HepG2 (cell line): Measurements from ENCODE around the gene RARA. TPM values are rescaled to one million over a fixed set of nuclear protein-coding genes. Genes with fewer than 3 reads are reported as not detected.

ENCODE experiments used
- FOXK2 ChIP-seq: fragments of 450-650 bp; IDR thresholded peaks from 2 replicates; pipeline ENCODE4 v1.6.1; 2016
- GATAD2A ChIP-seq: IDR thresholded peaks from 2 replicates; pipeline ENCODE4 v1.6.1; 2016
- IRF2 ChIP-seq: IDR thresholded peaks from 2 replicates; pipeline ENCODE4 v1.6.1; 2018; ENCODE audit warnings: missing genetic modification reagents, missing compliant biosample characterization
- IRX3 ChIP-seq: sonication (generic); formaldehyde crosslinking; IDR thresholded peaks from 2 replicates; pipeline ENCODE4 v1.8.1; 2023; ENCODE audit warnings: mild to moderate bottlenecking, low read depth, missing genetic modification reagents, borderline replicate concordance
- JUNB ChIP-seq: sonication (generic); formaldehyde crosslinking; IDR thresholded peaks from 2 replicates; pipeline ENCODE4 v1.8.0; 2022; ENCODE audit warnings: missing genetic modification reagents, mild to moderate bottlenecking, borderline replicate concordance
- KLF16 ChIP-seq, 2 experiments: sonication (generic) in 1 of 2; formaldehyde crosslinking in 1 of 2; IDR thresholded peaks; 2 replicates each; pipeline versions ENCODE4 v1.6.1 to v1.8.0; 2016 to 2023; ENCODE audit warnings: missing genetic modification reagents in 2 of 2, missing compliant biosample characterization in 1 of 2
- MED13 ChIP-seq: sonication (generic); formaldehyde crosslinking; IDR thresholded peaks from 2 replicates; pipeline ENCODE4 v1.5.0; 2020; ENCODE audit warnings: missing genetic modification reagents
- NFE2 ChIP-seq: sonication (generic); formaldehyde crosslinking; IDR thresholded peaks from 2 replicates; pipeline ENCODE4 v1.4.0; 2020; ENCODE audit warnings: missing genetic modification reagents
- NONO ChIP-seq, 2 experiments: fragments of 450-650 bp in 1 of 2; sonication (generic) in 1 of 2; formaldehyde crosslinking in 1 of 2; IDR thresholded peaks in 1 of 2; conservative IDR thresholded peaks in 1 of 2; 2 replicates each; pipeline versions ENCODE4 v1.6.1 to v1.8.0; 2017 to 2022; ENCODE audit warnings: mild to moderate bottlenecking in 1 of 2, missing genetic modification reagents in 1 of 2, moderate library complexity in 1 of 2
- NR1H2 ChIP-seq: sonication (generic); formaldehyde crosslinking; IDR thresholded peaks from 2 replicates; pipeline ENCODE4 v1.8.1; 2022; ENCODE audit warnings: low read depth, missing genetic modification reagents, borderline replicate concordance
- PLRG1 ChIP-seq: fragments of 450-650 bp; conservative IDR thresholded peaks from 2 replicates; pipeline ENCODE4 v1.6.1; 2016
- PPARG ChIP-seq: conservative IDR thresholded peaks from 2 replicates; pipeline ENCODE4 v1.6.1; 2016; ENCODE audit warnings: missing biosample characterization, missing genetic modification reagents
- SKI ChIP-seq: fragments of 450-650 bp; IDR thresholded peaks from one replicate; pipeline ENCODE4 v1.6.1; 2018; ENCODE audit warnings: mild to moderate bottlenecking; ENCODE audit not compliant: partially characterized antibody
- SMYD3 ChIP-seq: sonication (generic); formaldehyde crosslinking; IDR thresholded peaks from 2 replicates; pipeline ENCODE4 v1.8.1; 2023; ENCODE audit warnings: mild to moderate bottlenecking, missing genetic modification reagents
- TCF7L2 ChIP-seq: IDR thresholded peaks from 2 replicates; pipeline ENCODE4 v1.6.1; 2011; ENCODE audit warnings: mild to moderate bottlenecking, low read depth, low read length, moderate library complexity
- ZEB1 ChIP-seq: IDR thresholded peaks from 2 replicates; pipeline ENCODE4 v1.6.1; 2012; ENCODE audit warnings: mild to moderate bottlenecking, low read depth, inconsistent platforms; ENCODE audit not compliant: insufficient replicate concordance
- ZNF746 ChIP-seq: sonication (generic); formaldehyde crosslinking; IDR thresholded peaks from 2 replicates; pipeline ENCODE4 v1.8.0; 2022; ENCODE audit warnings: mild to moderate bottlenecking, missing genetic modification reagents
- ZNF773 ChIP-seq: sonication (generic); formaldehyde crosslinking; IDR thresholded peaks from 2 replicates; pipeline ENCODE4 v1.4.0; 2020; ENCODE audit warnings: missing genetic modification reagents, borderline replicate concordance
- ZNF83 ChIP-seq: sonication (generic); formaldehyde crosslinking; IDR thresholded peaks from 2 replicates; pipeline ENCODE4 v1.4.0; 2020; ENCODE audit warnings: missing genetic modification reagents, mild to moderate bottlenecking, borderline replicate concordance
- ZNF878 ChIP-seq: sonication (generic); formaldehyde crosslinking; IDR thresholded peaks from 2 replicates; pipeline ENCODE4 v1.8.1; 2023; ENCODE audit warnings: mild to moderate bottlenecking, missing genetic modification reagents, moderate library complexity
- ZSCAN25 ChIP-seq: sonication (generic); formaldehyde crosslinking; IDR thresholded peaks from 2 replicates; pipeline ENCODE4 v1.8.0; 2022; ENCODE audit warnings: mild to moderate bottlenecking, missing genetic modification reagents
- polyA plus RNA-seq, 8 experiments: library from polyadenylated mRNA; depleted of rRNA in 3 of 8; stranded (reverse) in 7 of 8; unstranded in 1 of 8; fragments of >200 nt; fragmentation: Illumina TruSeq in 4 of 8; extraction: Trizol in 4 of 8; gene quantifications; 2 replicates each; pipeline versions ENCODE4 v1.2.1 to v1.2.3, GENCODE V29; 2011 to 2016; ENCODE audit warnings: low read depth in 4 of 8, missing spikeins in 1 of 8, mixed read lengths in 1 of 8; ENCODE audit not compliant: insufficient read depth in 1 of 8
- total RNA-seq, 5 experiments: library from RNA; depleted of rRNA; stranded (reverse); fragments of >200 nt; fragmentation: Illumina TruSeq; extraction: Trizol; gene quantifications; 2 replicates each; pipeline ENCODE4 v1.2.3, GENCODE V29; 2016; ENCODE audit warnings: low read depth in 1 of 5
- TF ChIP-seq, protein P1 (sequence below): sonication (generic); formaldehyde crosslinking; conservative IDR thresholded peaks from 2 replicates; pipeline ENCODE4 v1.4.0; 2020; ENCODE audit warnings: mild to moderate bottlenecking, missing genetic modification reagents, moderate library complexity
- TF ChIP-seq, protein P2 (sequence below): sonication (generic); formaldehyde crosslinking; IDR thresholded peaks from 2 replicates; pipeline ENCODE4 v1.4.0; 2020; ENCODE audit warnings: mild to moderate bottlenecking, missing genetic modification reagents
- TF ChIP-seq, protein P3 (sequence below): sonication (generic); formaldehyde crosslinking; IDR thresholded peaks from 2 replicates; pipeline ENCODE4 v1.4.0; 2020; ENCODE audit warnings: missing genetic modification reagents, borderline replicate concordance

Gene RARA
- total and polyA plus RNA-seq, 2 of the 13 experiments (the other 11 are each of a cell fraction or from before 2014, with no cell fraction given): 6.4 to 8.6 TPM

- TF ChIP-seq, protein P1, sequence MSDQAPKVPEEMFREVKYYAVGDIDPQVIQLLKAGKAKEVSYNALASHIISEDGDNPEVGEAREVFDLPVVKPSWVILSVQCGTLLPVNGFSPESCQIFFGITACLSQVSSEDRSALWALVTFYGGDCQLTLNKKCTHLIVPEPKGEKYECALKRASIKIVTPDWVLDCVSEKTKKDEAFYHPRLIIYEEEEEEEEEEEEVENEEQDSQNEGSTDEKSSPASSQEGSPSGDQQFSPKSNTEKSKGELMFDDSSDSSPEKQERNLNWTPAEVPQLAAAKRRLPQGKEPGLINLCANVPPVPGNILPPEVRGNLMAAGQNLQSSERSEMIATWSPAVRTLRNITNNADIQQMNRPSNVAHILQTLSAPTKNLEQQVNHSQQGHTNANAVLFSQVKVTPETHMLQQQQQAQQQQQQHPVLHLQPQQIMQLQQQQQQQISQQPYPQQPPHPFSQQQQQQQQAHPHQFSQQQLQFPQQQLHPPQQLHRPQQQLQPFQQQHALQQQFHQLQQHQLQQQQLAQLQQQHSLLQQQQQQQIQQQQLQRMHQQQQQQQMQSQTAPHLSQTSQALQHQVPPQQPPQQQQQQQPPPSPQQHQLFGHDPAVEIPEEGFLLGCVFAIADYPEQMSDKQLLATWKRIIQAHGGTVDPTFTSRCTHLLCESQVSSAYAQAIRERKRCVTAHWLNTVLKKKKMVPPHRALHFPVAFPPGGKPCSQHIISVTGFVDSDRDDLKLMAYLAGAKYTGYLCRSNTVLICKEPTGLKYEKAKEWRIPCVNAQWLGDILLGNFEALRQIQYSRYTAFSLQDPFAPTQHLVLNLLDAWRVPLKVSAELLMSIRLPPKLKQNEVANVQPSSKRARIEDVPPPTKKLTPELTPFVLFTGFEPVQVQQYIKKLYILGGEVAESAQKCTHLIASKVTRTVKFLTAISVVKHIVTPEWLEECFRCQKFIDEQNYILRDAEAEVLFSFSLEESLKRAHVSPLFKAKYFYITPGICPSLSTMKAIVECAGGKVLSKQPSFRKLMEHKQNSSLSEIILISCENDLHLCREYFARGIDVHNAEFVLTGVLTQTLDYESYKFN (CRISPR knock-in tag): no peak
- TF ChIP-seq SKI (no peak), NONO (IDR thresholded peaks at IDR 0.05) (no peak), NONO (CRISPR knock-in tag; conservative IDR thresholded peaks at IDR 0.05) (no peak), PPARG (no peak), SMYD3 (CRISPR knock-in tag) (no peak), IRF2 (CRISPR knock-in tag) (no peak), GATAD2A (no peak), IRX3 (no peak), MED13 (no peak), NFE2 (CRISPR knock-in tag) (no peak), KLF16 (CRISPR knock-in tag; IDR thresholded peaks at IDR 0.05) (no peak), ZEB1 (no peak), ZNF746 (CRISPR knock-in tag) (0 out of 2 replicates have a peak, but pooled peaks have one; percentile 9), ZNF878 (CRISPR knock-in tag) (no peak), ZNF773 (CRISPR knock-in tag) (no peak), ZSCAN25 (CRISPR knock-in tag) (no peak), FOXK2 (no peak), PLRG1 (no peak), JUNB (CRISPR knock-in tag) (no peak), TCF7L2 (no peak), NR1H2 (no peak), ZNF83 (CRISPR knock-in tag) (no peak)
- TF ChIP-seq, protein P2, sequence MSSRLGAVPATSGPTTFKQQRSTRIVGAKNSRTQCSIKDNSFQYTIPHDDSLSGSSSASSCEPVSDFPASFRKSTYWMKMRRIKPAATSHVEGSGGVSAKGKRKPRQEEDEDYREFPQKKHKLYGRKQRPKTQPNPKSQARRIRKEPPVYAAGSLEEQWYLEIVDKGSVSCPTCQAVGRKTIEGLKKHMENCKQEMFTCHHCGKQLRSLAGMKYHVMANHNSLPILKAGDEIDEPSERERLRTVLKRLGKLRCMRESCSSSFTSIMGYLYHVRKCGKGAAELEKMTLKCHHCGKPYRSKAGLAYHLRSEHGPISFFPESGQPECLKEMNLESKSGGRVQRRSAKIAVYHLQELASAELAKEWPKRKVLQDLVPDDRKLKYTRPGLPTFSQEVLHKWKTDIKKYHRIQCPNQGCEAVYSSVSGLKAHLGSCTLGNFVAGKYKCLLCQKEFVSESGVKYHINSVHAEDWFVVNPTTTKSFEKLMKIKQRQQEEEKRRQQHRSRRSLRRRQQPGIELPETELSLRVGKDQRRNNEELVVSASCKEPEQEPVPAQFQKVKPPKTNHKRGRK (CRISPR knock-in tag): no peak
- TF ChIP-seq, protein P3, sequence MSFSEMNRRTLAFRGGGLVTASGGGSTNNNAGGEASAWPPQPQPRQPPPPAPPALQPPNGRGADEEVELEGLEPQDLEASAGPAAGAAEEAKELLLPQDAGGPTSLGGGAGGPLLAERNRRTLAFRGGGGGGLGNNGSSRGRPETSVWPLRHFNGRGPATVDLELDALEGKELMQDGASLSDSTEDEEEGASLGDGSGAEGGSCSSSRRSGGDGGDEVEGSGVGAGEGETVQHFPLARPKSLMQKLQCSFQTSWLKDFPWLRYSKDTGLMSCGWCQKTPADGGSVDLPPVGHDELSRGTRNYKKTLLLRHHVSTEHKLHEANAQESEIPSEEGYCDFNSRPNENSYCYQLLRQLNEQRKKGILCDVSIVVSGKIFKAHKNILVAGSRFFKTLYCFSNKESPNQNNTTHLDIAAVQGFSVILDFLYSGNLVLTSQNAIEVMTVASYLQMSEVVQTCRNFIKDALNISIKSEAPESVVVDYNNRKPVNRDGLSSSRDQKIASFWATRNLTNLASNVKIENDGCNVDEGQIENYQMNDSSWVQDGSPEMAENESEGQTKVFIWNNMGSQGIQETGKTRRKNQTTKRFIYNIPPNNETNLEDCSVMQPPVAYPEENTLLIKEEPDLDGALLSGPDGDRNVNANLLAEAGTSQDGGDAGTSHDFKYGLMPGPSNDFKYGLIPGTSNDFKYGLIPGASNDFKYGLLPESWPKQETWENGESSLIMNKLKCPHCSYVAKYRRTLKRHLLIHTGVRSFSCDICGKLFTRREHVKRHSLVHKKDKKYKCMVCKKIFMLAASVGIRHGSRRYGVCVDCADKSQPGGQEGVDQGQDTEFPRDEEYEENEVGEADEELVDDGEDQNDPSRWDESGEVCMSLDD (CRISPR knock-in tag): no peak
Measured at GRCh38 chr17:40342504-40343218, 33.7 kb downstream of the RARA start (continued).
